Testis (tissue), 2 donors: ENCODE measurements around the gene MASP1.

Experiments used
- POLR2A ChIP-seq: fragments of 450-650 bp; IDR thresholded peaks from one replicate; pipeline ENCODE4 v1.6.1; 2017; ENCODE audit warnings: antibody characterized with exemption, mild to moderate bottlenecking, moderate library complexity
- TF ChIP-seq, protein P1 (sequence below), 3 experiments: fragments of 450-650 bp in 2 of 3; fragments of 200-600 bp in 1 of 3; sonication (generic) in 1 of 3; IDR thresholded peaks; one replicate each; pipeline ENCODE4 v1.5.1; 2016 to 2019; ENCODE audit warnings: antibody characterized with exemption in 3 of 3, mild to moderate bottlenecking in 2 of 3, moderate library complexity in 1 of 3

DNA sequence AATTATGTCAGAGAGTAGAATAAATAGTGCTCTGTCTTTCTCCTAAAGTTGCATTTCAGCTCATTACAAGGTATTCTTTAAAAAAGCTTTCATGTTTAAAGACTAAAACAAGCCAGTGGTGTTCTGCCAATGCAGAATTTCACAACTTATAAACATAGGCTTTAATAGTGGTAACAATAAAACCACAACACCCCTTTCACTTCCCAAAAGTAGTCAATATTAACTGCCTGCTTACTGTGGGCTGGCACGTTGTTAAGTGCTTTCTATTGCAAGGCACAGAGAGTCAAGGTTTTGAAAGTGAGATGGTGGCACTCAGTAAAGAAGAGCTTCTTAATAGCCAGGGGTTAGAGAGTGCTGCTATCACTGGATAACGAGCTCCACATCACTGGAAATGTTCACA lies 102.6 kb downstream of the MASP1 start:
- TF ChIP-seq, protein P1, sequence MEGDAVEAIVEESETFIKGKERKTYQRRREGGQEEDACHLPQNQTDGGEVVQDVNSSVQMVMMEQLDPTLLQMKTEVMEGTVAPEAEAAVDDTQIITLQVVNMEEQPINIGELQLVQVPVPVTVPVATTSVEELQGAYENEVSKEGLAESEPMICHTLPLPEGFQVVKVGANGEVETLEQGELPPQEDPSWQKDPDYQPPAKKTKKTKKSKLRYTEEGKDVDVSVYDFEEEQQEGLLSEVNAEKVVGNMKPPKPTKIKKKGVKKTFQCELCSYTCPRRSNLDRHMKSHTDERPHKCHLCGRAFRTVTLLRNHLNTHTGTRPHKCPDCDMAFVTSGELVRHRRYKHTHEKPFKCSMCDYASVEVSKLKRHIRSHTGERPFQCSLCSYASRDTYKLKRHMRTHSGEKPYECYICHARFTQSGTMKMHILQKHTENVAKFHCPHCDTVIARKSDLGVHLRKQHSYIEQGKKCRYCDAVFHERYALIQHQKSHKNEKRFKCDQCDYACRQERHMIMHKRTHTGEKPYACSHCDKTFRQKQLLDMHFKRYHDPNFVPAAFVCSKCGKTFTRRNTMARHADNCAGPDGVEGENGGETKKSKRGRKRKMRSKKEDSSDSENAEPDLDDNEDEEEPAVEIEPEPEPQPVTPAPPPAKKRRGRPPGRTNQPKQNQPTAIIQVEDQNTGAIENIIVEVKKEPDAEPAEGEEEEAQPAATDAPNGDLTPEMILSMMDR (IDR thresholded peaks at IDR 0.05): no peak
- TF ChIP-seq POLR2A: no peak
